ENCODE results near the gene COA1. TPM values are rescaled to one million over a fixed set of nuclear protein-coding genes. Genes with fewer than 3 reads are reported as not detected.
"Not testable (repeated sequence)": the region's sequence is repeated elsewhere in the genome, so short reads cannot be mapped to it uniquely, and the experiment has no call there.

The COA1 gene
- total RNA-seq, 2 experiments from 2014 or later: 82.1 to 84.1 TPM

DNA sequence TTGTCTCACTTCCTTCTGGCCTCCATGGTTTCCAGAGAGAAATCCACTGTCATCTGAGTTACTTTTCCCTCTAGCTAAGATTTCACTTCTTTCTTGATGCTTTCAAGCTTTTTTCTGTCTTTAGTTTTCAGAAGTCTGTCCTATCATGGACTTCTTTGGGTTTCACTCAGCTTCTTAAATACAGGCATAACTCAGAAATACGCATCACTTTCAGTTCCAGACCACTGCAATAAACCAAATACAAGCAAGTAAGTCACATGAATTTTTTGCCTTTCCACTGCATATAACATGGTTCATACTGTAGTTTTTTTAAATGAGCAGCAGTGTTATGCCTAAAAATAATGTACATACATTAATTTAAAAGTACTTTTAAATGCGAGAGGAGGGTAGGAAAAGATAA, 97.8 kb downstream of the COA1 start:
- Mint-ChIP-seq H3K4me1 (peaks cover 89% of the 10 kb centered on the region), H3K27me3 (no peaks in the 10 kb centered on the region), H3K27ac (peak overlapping the region; percentile 82), H3K4me3 (peak overlapping the region; percentile 18), H3K36me3 (peaks cover 85% of the 10 kb centered on the region), H3K9me3 (peaks cover 1% of the 10 kb centered on the region)
- DNase-seq: no peak

DNA sequence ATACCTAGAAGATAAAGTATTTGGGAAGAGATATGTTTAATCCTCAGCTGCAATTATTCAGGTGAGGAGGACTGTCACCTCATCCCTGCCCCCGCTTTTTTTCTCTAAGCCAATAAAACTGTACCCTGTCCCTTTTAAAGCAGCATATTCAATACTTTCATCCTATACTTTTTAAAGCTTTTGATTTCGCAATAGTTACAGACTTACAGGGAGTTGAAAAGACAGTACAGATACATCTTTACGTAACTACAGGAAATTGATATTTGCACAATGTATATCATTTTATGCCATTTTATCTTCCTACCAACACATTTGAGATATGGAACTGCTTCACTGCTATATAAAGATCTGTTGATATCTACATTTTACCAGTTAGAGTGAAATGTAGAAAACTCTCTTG, 98.8 kb downstream of the COA1 start:
- no peaks in the 10 kb centered on the region for H3K27me3 Mint-ChIP-seq
- H3K4me3 Mint-ChIP-seq: peak overlapping the region; percentile 35
- H3K27ac Mint-ChIP-seq: peak overlapping the region; percentile 82
- H3K9me3 Mint-ChIP-seq: no peaks in the 10 kb centered on the region
- DNase-seq: no peak
- peaks cover 88% of the 10 kb centered on the region for H3K4me1 Mint-ChIP-seq
- peaks cover 81% of the 10 kb centered on the region for H3K36me3 Mint-ChIP-seq

DNA sequence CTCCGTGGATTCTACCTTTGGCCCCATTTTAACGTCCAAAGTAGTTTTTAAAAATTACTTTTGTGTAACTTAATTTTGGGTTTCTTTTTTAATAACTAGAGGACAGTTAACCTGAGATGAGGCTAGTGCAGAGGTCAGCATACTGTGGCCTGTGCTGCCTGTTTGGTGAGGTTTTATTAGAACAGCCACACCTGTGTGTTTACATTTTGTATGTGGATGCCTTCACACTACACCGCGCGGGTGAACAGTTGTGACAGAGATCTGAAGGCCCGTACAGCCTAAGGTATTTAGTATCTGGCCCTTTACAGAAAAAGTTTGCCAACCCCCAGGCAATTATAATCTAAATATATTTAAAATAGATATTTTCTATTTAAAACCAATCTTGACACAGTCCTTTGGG, 99.5 kb downstream of the COA1 start:
- DNase-seq: no peak
- Mint-ChIP-seq H3K36me3 (peaks cover 82% of the 10 kb centered on the region), H3K27me3 (no peaks in the 10 kb centered on the region), H3K4me3 (no peak overlapping the region), H3K4me1 (peaks cover 87% of the 10 kb centered on the region), H3K9me3 (no peaks in the 10 kb centered on the region), H3K27ac (peak overlapping the region; percentile 75)

GRCh38 chr7:43628431-43628830, 100.9 kb downstream of the COA1 start:
- H3K36me3 Mint-ChIP-seq: peaks cover 79% of the 10 kb centered on the region
- no peaks in the 10 kb centered on the region for H3K9me3 Mint-ChIP-seq
- no peak overlapping the region for H3K4me3 Mint-ChIP-seq
- H3K27me3 Mint-ChIP-seq: no peaks in the 10 kb centered on the region
- no peak for DNase-seq
- peak overlapping the region; percentile 75 for H3K27ac Mint-ChIP-seq
- H3K4me1 Mint-ChIP-seq: peaks cover 90% of the 10 kb centered on the region

- peak overlapping the region; percentile 73 for H3K27ac Mint-ChIP-seq
- DNase-seq, H3K4me3 Mint-ChIP-seq, H3K9me3 Mint-ChIP-seq, H3K27me3 Mint-ChIP-seq: not testable (repeated sequence)
- H3K36me3 Mint-ChIP-seq: peaks cover 75% of the 10 kb centered on the region
- peaks cover 88% of the 10 kb centered on the region for H3K4me1 Mint-ChIP-seq
Measured at GRCh38 chr7:43627798-43628197, 101.5 kb downstream of the COA1 start.

DNA sequence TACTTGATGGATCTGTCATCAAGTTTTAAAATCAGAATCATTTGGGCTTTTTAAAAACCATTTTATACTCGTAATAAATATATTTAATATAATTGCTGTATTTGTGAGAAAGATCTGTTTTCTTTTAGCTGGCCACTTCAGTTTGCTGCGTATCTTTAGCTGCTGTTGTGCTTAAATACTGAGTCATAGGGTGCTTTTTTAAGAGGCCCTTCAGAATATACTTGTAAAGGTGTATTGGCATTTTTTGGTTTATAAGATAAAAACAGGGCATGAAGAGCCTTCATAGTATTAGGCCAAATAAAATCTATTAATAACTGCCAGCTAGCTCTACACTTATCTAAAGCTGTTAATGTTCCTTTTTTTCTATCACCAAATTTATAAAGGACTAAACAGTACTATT, 102.6 kb downstream of the COA1 start:
- H3K27me3 Mint-ChIP-seq: no peaks in the 10 kb centered on the region

DNA sequence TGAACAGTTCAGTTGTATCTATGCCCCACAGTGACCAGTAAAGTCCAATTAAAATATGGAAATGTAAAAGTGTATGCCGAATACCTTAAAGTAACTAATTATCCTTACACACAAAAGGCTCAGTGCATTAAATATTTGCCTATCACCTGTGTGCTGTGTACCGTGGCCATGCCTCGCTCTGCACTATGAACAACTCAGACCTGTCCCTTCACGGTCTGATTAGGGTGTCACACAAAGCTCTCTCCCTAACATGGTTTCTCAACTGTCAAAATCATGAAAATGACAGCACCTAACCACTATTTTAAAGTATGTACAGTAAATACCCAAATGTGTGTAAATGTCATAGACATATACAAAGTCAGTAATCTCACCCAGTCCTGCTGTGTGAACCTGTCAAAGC, 103.3 kb downstream of the COA1 start:
- Mint-ChIP-seq H3K4me3 (peak overlapping the region; percentile 11), H3K9me3 (no peaks in the 10 kb centered on the region), H3K27me3 (no peaks in the 10 kb centered on the region), H3K4me1 (peaks cover 86% of the 10 kb centered on the region), H3K36me3 (peaks cover 73% of the 10 kb centered on the region), H3K27ac (peak overlapping the region; percentile 72)
- no peak for DNase-seq

More for the DNA sequence above, 102.6 kb downstream of the COA1 start:
- no peak for DNase-seq
- no peak overlapping the region for H3K4me3 Mint-ChIP-seq
- peaks cover 76% of the 10 kb centered on the region for H3K36me3 Mint-ChIP-seq
- H3K9me3 Mint-ChIP-seq: no peaks in the 10 kb centered on the region
- H3K4me1 Mint-ChIP-seq: peaks cover 88% of the 10 kb centered on the region
- H3K27ac Mint-ChIP-seq: peak overlapping the region; percentile 73

DNA sequence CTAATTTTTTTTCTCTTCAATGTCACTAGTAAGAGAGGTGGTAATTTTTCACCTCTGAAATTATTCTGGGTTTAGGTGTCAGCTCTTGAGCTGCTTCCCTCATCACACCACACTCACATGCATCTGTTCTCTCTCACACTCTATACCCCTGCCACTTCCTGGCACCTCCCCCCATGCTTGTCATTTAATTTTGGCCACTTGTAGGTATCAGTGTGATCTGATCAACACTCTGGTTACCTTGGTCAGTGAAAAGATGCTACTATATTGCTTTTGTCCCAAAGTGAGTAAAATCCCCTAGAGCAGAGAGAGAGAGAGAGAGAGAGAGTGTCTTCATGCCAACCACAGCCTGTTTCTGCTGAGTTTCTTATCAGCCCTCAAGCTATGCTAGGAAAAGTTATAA, 103.9 kb downstream of the COA1 start:
- Mint-ChIP-seq H3K27me3 (no peaks in the 10 kb centered on the region), H3K36me3 (peaks cover 72% of the 10 kb centered on the region), H3K9me3 (no peaks in the 10 kb centered on the region), H3K27ac (peak overlapping the region; percentile 72), H3K4me3 (peak overlapping the region; percentile 27), H3K4me1 (peaks cover 85% of the 10 kb centered on the region)
- DNase-seq: peak; percentile 52

DNA sequence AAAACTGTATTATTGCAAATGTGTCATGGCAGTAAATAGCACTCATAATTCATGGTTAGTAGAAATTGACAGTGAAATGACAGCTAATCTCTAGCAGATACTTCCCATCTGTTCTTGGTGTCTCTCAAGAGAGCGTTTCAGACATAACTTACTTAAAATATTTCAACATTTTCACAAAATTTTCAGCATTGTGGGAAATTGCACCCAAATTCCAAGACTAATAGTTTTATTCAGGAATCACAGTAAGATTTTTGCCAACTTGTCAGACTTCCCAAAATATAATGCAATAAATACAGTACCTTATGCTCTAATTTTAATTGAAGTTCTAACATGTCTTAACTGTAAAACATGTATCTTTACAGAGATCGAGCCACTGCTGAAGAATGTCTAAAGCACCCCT, 105.2 kb downstream of the COA1 start:
- H3K27ac Mint-ChIP-seq: peak overlapping the region; percentile 72
- no peaks in the 10 kb centered on the region for H3K27me3 Mint-ChIP-seq
- no peaks in the 10 kb centered on the region for H3K9me3 Mint-ChIP-seq
- H3K36me3 Mint-ChIP-seq: peaks cover 65% of the 10 kb centered on the region
- no peak overlapping the region for H3K4me3 Mint-ChIP-seq
- H3K4me1 Mint-ChIP-seq: peaks cover 75% of the 10 kb centered on the region
- no peak for DNase-seq

- peaks cover 54% of the 10 kb centered on the region for H3K4me1 Mint-ChIP-seq
- DNase-seq: no peak
- no peaks in the 10 kb centered on the region for H3K27me3 Mint-ChIP-seq
- no peaks in the 10 kb centered on the region for H3K9me3 Mint-ChIP-seq
- peaks cover 44% of the 10 kb centered on the region for H3K36me3 Mint-ChIP-seq
- peak overlapping the region; percentile 59 for H3K4me3 Mint-ChIP-seq
- H3K27ac Mint-ChIP-seq: peak overlapping the region; percentile 92
Measured at GRCh38 chr7:43621729-43622448, 107.4 kb downstream of the COA1 start.

GRCh38 chr7:43619213-43620012, 109.9 kb downstream of the COA1 start:
- H3K4me1 Mint-ChIP-seq: peaks cover 46% of the 10 kb centered on the region

DNA sequence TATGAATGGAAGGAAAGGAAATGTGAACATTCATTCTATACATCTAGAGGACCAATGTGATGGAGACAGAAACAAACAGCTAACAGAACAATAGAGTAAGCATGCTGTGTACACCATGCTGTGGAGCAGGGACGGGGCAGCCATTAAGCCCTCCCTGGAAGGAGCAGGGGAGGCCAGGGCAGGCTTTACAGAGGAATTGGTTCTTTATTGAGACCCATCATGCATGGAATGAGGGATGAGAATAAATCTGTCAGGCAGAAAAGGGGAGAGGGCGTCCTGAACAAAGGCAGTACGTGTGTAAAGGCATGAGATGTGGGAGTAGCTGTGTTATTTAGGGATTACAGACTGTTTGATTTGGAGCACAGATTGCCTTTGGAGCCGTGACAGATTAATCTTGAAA, 111.2 kb downstream of the COA1 start:
- H3K27ac Mint-ChIP-seq: no peak overlapping the region
- peaks cover 5% of the 10 kb centered on the region for H3K9me3 Mint-ChIP-seq
- no peak overlapping the region for H3K4me3 Mint-ChIP-seq
- no peak for DNase-seq
- H3K36me3 Mint-ChIP-seq: peaks cover 49% of the 10 kb centered on the region
- H3K4me1 Mint-ChIP-seq: peaks cover 47% of the 10 kb centered on the region
- no peaks in the 10 kb centered on the region for H3K27me3 Mint-ChIP-seq

More at GRCh38 chr7:43619213-43620012, 109.9 kb downstream of the COA1 start:
- H3K27ac Mint-ChIP-seq: no peak overlapping the region
- no peak overlapping the region for H3K4me3 Mint-ChIP-seq
- DNase-seq: no peak
- peaks cover 46% of the 10 kb centered on the region for H3K36me3 Mint-ChIP-seq
- no peaks in the 10 kb centered on the region for H3K27me3 Mint-ChIP-seq
- H3K9me3 Mint-ChIP-seq: peaks cover 5% of the 10 kb centered on the region

DNA sequence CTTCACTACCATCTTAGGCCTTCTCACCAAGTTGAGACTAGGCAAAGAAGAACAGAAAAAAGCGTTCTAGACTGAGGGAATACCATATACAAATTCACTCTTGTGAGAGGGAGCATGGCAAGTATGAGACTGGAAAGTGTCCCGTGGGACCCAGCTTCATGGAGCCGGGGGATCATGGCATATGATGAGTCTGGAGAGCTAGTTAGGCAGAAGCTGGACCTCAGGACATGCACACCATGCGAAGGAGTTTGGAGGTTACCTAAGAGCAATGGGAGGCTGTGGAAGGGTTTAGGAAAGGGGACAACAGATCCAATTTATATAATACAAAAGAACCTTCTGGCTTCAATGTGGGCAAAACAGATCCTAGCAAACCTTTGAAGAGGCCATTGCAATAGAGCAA, 112.3 kb downstream of the COA1 start:
- no peak overlapping the region for H3K27ac Mint-ChIP-seq
- DNase-seq: no peak
- H3K36me3 Mint-ChIP-seq: peaks cover 46% of the 10 kb centered on the region
- no peak overlapping the region for H3K4me3 Mint-ChIP-seq
- H3K27me3 Mint-ChIP-seq: no peaks in the 10 kb centered on the region
- peaks cover 46% of the 10 kb centered on the region for H3K4me1 Mint-ChIP-seq
- peaks cover 5% of the 10 kb centered on the region for H3K9me3 Mint-ChIP-seq

GRCh38 chr7:43615558-43616145, 113.7 kb downstream of the COA1 start:
- peaks cover 46% of the 10 kb centered on the region for H3K36me3 Mint-ChIP-seq
- H3K4me3 Mint-ChIP-seq: no peak overlapping the region
- H3K27me3 Mint-ChIP-seq: no peaks in the 10 kb centered on the region
- DNase-seq: no peak
- peaks cover 46% of the 10 kb centered on the region for H3K4me1 Mint-ChIP-seq
- H3K27ac Mint-ChIP-seq: peak overlapping the region; percentile 85
- peaks cover 5% of the 10 kb centered on the region for H3K9me3 Mint-ChIP-seq
